GM23248 (cell line): ENCODE measurements around the gene PCBP3. TPM values are rescaled to one million over a fixed set of nuclear protein-coding genes. Genes with fewer than 3 reads are reported as not detected.

Experiments used
- DNase-seq: peaks from one replicate; pipeline ENCODE4 v3.0.0-alpha.2; 2015
- H2AFZ ChIP-seq: fragments of 200-600 bp; sonication (generic); 2 replicates; pipeline ENCODE4 v1.6.1; 2016; ENCODE audit warnings: antibody characterized with exemption
- H3F3A ChIP-seq: fragments of 200-600 bp; sonication (generic); 2 replicates; pipeline ENCODE4 v1.6.1; 2016; ENCODE audit warnings: mild to moderate bottlenecking, antibody characterized with exemption, mixed run types; ENCODE audit not compliant: insufficient read depth
- H3K27ac ChIP-seq: fragments of 200-600 bp; sonication (generic); 2 replicates; pipeline ENCODE4 v1.5.1; 2016; ENCODE audit warnings: mild to moderate bottlenecking
- H3K27me3 ChIP-seq: fragments of 200-600 bp; sonication (generic); replicated peaks from 2 replicates; pipeline ENCODE4 v1.6.1; 2016; ENCODE audit warnings: mild to moderate bottlenecking; ENCODE audit not compliant: insufficient read depth
- H3K36me3 ChIP-seq: fragments of 200-600 bp; sonication (generic); 2 replicates; pipeline ENCODE4 v1.6.1; 2016; ENCODE audit warnings: low read depth, mild to moderate bottlenecking
- H3K4me1 ChIP-seq: fragments of 200-600 bp; sonication (generic); 2 replicates; pipeline ENCODE4 v1.6.1; 2016; ENCODE audit warnings: mild to moderate bottlenecking; ENCODE audit not compliant: insufficient read depth
- H3K4me2 ChIP-seq: fragments of 200-600 bp; sonication (generic); one replicate; pipeline ENCODE4 v1.6.1; 2016; ENCODE audit warnings: mild to moderate bottlenecking; ENCODE audit not compliant: unreplicated experiment
- H3K4me3 ChIP-seq: fragments of 200-600 bp; sonication (generic); 2 replicates; pipeline ENCODE4 v1.5.1; 2016; ENCODE audit warnings: mild to moderate bottlenecking
- H3K79me2 ChIP-seq: fragments of 200-600 bp; sonication (generic); 2 replicates; pipeline ENCODE4 v1.6.1; 2016; ENCODE audit warnings: mild to moderate bottlenecking; ENCODE audit not compliant: insufficient read depth
- H3K9ac ChIP-seq: fragments of 200-600 bp; sonication (generic); 2 replicates; pipeline ENCODE4 v1.6.1; 2016; ENCODE audit warnings: mild to moderate bottlenecking
- H3K9me2 ChIP-seq: fragments of 200-600 bp; sonication (generic); 2 replicates; pipeline ENCODE4 v1.6.1; 2016; ENCODE audit warnings: mixed run types, mild to moderate bottlenecking, moderate library complexity; ENCODE audit not compliant: insufficient read depth
- H3K9me3 ChIP-seq: fragments of 200-600 bp; sonication (generic); one replicate; pipeline ENCODE4 v1.6.1; 2017; ENCODE audit warnings: low read depth
- H4K20me1 ChIP-seq: fragments of 200-600 bp; sonication (generic); 2 replicates; pipeline ENCODE4 v1.6.0; 2016; ENCODE audit not compliant: insufficient read depth
- EZH2 ChIP-seq: fragments of 200-600 bp; sonication (generic); IDR thresholded peaks from 2 replicates; pipeline ENCODE4 v1.6.1; 2018; ENCODE audit warnings: antibody characterized with exemption, mild to moderate bottlenecking; ENCODE audit not compliant: insufficient read depth, poor library complexity, severe bottlenecking
- EZH2phosphoT487 ChIP-seq: fragments of 200-600 bp; sonication (generic); IDR thresholded peaks from 2 replicates; pipeline ENCODE4 v1.6.1; 2018; ENCODE audit warnings: antibody characterized with exemption, moderate library complexity, mild to moderate bottlenecking, low read depth; ENCODE audit not compliant: insufficient read depth
- WGBS, 2 experiments: methylation state at CpG; one replicate each; pipeline ENCODE4 v1.1.6; 2015 to 2017; ENCODE audit warnings: low lambda C conversion rate in 2 of 2, low coverage in 1 of 2; ENCODE audit errors: missing lambda C conversion rate in 2 of 2; 5-methylcytosine and 5-hydroxymethylcytosine counted together
- in situ Hi-C: fragments of 300-500 bp; cut with MboI; formaldehyde crosslinking; loops from 2 replicates; pipeline ENCODE4 v1.15.0; 2020
- polyA plus RNA-seq: library from polyadenylated mRNA; unstranded; fragments of >200 nt; fragmentation: Nextera tagmentation; extraction: Ambion mirVana; gene quantifications from 2 replicates; pipeline ENCODE4 v1.2.1, GENCODE V29; 2016
- total RNA-seq: library from RNA; depleted of rRNA; stranded (reverse); fragments of >200 nt; shearing (Covaris generic); gene quantifications from 2 replicates; pipeline ENCODE4 v1.2.3, GENCODE V29; 2014

The PCBP3 gene
- total and polyA plus RNA-seq, 2 experiments from 2014 or later = 0.32 to 1.3 TPM

DNA sequence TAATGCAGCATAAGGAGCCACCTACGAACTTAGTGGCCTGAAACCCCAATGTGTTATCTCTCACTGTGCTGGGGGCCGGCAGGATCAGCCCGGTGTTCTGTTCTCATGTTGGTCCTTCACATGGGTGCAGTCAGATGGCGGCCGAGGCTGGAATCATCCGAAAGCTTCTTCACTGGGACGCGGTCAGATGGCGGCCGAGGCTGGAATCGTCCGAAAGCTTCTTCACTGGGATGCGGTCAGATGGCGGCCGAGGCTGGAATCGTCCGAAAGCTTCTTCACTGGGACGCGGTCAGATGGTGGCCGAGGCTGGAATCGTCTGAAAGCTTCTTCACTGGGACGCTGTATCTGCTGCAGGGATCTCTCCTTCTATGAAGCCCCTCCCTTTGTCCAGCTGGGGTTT, 12.6 kb upstream of the PCBP3 start:
- Histone ChIP-seq H3F3A (peaks cover 11% of the 10 kb centered on the region; the same call in 1 of the 2 replicates), H3K36me3 (no peaks in the 10 kb centered on the region), H3K27ac (no peak overlapping the region), H3K4me2 (no peak overlapping the region), H3K27me3 (peaks cover 8% of the 10 kb centered on the region), H2AFZ (no peak overlapping the region), H4K20me1 (no peaks in the 10 kb centered on the region), H3K9me2 (no peaks in the 10 kb centered on the region), H3K9ac (no peak overlapping the region), H3K79me2 (no peaks in the 10 kb centered on the region), H3K9me3 (no peaks in the 10 kb centered on the region), H3K4me1 (no peaks in the 10 kb centered on the region), H3K4me3 (no peak overlapping the region)
- 69 to 75% methylated on average over 15 to 22 of the region's 22 CpGs for WGBS, 2 experiments
- in situ Hi-C loops = no loop called here
- TF ChIP-seq EZH2 = no peak
- TF ChIP-seq EZH2phosphoT487 = no peak
- no peak for DNase-seq

DNA sequence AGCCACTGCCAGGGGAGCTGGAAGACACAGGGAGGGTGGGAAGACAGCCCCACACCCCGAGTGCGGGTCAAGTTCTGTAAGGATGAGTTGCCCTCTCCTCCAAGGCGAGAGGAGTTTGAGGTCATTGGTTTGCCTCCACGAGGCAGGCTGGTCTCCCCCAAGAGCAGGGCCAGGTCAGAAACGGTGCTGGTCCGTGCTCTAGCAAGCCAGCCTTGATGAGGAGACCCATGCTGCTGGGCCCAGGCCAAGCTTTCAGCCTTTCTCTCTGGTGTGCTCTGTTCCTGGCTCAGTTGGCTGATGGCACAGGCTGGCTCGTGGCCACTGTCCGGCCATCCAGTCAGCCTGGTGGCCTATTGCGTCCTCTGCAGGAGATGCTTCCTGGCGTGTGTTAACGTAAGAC, 12.0 kb upstream of the PCBP3 start:
- no peaks in the 10 kb centered on the region for H3K36me3 ChIP-seq
- no peak for DNase-seq
- in situ Hi-C loops = no loop called here
- no peaks in the 10 kb centered on the region for H3K9me3 ChIP-seq
- no peak overlapping the region for H3K27ac ChIP-seq
- no peak overlapping the region for H3K9ac ChIP-seq
- TF ChIP-seq EZH2 = no peak
- TF ChIP-seq EZH2phosphoT487 = no peak
- H3K4me2 ChIP-seq = no peak overlapping the region
- no peak overlapping the region for H2AFZ ChIP-seq
- peaks cover 12% of the 10 kb centered on the region; the same call in 1 of the 2 replicates for H3F3A ChIP-seq
- 58 to 65% methylated on average over 11 of the region's 11 CpGs for WGBS, 2 experiments
- H4K20me1 ChIP-seq = no peaks in the 10 kb centered on the region
- H3K27me3 ChIP-seq = peaks cover 7% of the 10 kb centered on the region
- H3K79me2 ChIP-seq = no peaks in the 10 kb centered on the region
- no peaks in the 10 kb centered on the region for H3K4me1 ChIP-seq
- H3K9me2 ChIP-seq = no peaks in the 10 kb centered on the region
- H3K4me3 ChIP-seq = no peak overlapping the region

DNA sequence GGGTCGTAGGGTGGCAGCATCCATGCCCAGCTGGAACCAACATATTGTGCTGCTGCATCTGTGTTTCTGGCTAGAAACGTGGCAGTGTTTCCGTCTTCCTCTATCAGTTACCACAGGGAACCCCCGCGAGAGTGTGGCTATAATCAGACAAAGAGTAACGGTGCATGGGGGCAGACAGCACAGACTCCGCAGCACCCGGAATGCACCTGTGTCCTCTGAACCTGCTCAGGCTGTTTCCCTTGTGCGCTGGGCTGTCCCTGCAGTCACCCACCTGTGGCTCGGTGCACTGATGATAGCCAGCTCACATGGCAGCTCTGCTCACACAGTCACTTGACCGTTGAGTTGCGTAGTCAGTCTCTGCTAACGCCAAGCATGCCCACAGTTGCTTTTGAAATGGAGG, 11.4 kb upstream of the PCBP3 start:
- Histone ChIP-seq H3F3A (peaks cover 12% of the 10 kb centered on the region; the same call in 1 of the 2 replicates), H3K9me3 (no peaks in the 10 kb centered on the region), H3K36me3 (no peaks in the 10 kb centered on the region), H4K20me1 (no peaks in the 10 kb centered on the region), H3K9me2 (no peaks in the 10 kb centered on the region), H3K79me2 (no peaks in the 10 kb centered on the region), H3K4me1 (no peaks in the 10 kb centered on the region), H3K27me3 (peaks cover 1% of the 10 kb centered on the region; the same call in 1 of the 2 replicates), H3K9ac (no peak overlapping the region), H2AFZ (no peak overlapping the region), H3K4me3 (no peak overlapping the region), H3K27ac (no peak overlapping the region), H3K4me2 (no peak overlapping the region)
- 66 to 72% methylated on average over 13 of the region's 13 CpGs for WGBS, 2 experiments
- in situ Hi-C loops = no loop called here
- no peak for DNase-seq
- TF ChIP-seq EZH2phosphoT487 (no peak), EZH2 (no peak)

GRCh38 chr21:45632637-45633251, 10.8 kb upstream of the PCBP3 start:
- no peaks in the 10 kb centered on the region for H3K79me2 ChIP-seq
- no peak overlapping the region for H3K27ac ChIP-seq
- no peaks in the 10 kb centered on the region for H3K9me2 ChIP-seq
- TF ChIP-seq EZH2 (no peak), EZH2phosphoT487 (no peak)
- H3K36me3 ChIP-seq = no peaks in the 10 kb centered on the region
- no peaks in the 10 kb centered on the region for H3K9me3 ChIP-seq
- no peak overlapping the region for H3K4me3 ChIP-seq
- no peak overlapping the region for H3K4me2 ChIP-seq
- 75 to 83% methylated on average over 16 to 20 of the region's 20 CpGs for WGBS, 2 experiments
- in situ Hi-C loops = no loop called here
- no peak overlapping the region for H3K9ac ChIP-seq
- no peaks in the 10 kb centered on the region for H3K27me3 ChIP-seq
- no peaks in the 10 kb centered on the region for H4K20me1 ChIP-seq
- no peaks in the 10 kb centered on the region for H3K4me1 ChIP-seq
- peaks cover 12% of the 10 kb centered on the region; the same call in 1 of the 2 replicates for H3F3A ChIP-seq
- no peak overlapping the region for H2AFZ ChIP-seq
- DNase-seq = no peak
